Posterior cingulate gyrus (tissue), 11 donors: ENCODE results near the gene RAMP3.

Source experiments
- DNase-seq, 10 donors: peaks; one replicate each; pipeline versions ENCODE4 v3.0.0 to v3.0.0-alpha.2; 2020 to 2021; ENCODE audit warnings: mixed read lengths in 3 of 10
- intact Hi-C: fragments of 100-400 bp; cut with DNase I; formaldehyde crosslinking; loops from one replicate; pipeline ENCODE4 v1.15.1; 2023

Gene RAMP3

GRCh38 chr7:45129906-45130305 is 27.7 kb upstream of the RAMP3 start:
- peak in 1 of 10 donors; percentile 43 for DNase-seq
- intact Hi-C loops, result loop anchor here (5.0 to 10.0 kb wide), 2 partner anchors 45 to 208 kb away; partner anchors contain the start of gene NACAD

DNA sequence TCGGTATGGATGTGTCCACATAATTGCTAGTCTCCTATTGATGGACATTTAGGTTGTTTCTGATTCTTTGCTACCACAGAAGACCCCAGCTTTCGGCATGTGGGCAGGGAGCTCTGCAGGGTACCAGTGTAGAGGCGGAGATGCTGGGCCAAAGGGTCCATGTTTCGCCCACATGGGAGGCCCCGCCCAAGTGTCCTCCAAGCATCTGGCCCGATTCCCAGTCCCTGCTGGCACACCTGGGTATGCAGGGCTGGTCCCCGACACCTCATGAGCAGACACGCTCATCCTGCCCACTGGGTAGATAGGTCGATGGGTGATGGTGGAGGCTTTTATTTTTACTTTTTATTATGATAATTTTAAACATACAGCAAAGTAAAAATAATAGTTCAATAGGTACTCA is 26.7 kb upstream of the RAMP3 start:
- intact Hi-C loops, result loop anchor here (5.0 to 10.0 kb wide), 2 partner anchors 46 to 209 kb away; partner anchors contain the start of gene NACAD
- peak in 2 of 10 donors; percentile 51 to 66 for DNase-seq

GRCh38 chr7:45131891-45132290 is 25.7 kb upstream of the RAMP3 start:
- intact Hi-C loops, result loop anchor here (5.0 to 10.0 kb wide), 2 partner anchors 47 to 210 kb away; partner anchors contain the start of gene NACAD

DNA sequence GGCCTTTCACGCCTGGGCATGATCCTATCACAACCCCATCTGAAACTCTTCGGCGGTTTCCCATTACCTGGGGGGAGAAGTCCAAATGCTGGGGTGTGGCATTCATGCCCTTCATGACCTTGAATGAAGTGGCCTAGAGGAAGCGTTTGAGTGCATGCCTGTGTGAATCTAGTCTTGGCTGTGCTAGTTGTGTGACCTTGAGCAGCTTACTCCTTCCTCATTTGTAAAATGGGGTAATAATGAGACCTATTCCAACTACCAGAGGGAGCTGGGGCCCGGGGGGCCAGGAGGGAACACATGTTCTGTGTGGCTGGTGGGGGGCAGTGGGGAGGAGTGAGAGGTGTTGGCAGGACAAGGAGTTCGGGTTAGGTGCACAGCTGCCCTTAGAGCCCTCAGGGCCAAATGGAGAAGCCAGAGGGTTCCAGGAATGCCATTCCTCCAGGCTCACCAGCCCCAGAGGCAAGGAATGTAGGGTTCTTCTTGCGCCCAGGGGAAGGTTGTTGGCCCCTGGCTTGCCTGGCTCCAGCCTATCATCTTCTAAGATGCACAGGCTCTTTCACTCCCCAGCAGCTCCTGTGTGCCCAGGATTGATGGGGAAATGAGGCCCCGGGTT is 24.8 kb upstream of the RAMP3 start:
- peak in 2 of 10 donors; percentile 35 to 69 for DNase-seq
- intact Hi-C loops, result loop anchor here (5.0 to 10.0 kb wide), 2 partner anchors 48 to 211 kb away; partner anchors contain the start of gene NACAD

More at GRCh38 chr7:45131891-45132290, 25.7 kb upstream of the RAMP3 start:
- DNase-seq, result no peak

- intact Hi-C loops, result loop anchor here (5.0 to 10.0 kb wide), 2 partner anchors 49 to 211 kb away; partner anchors contain the start of gene NACAD
- DNase-seq, result peak in 1 of 10 donors; percentile 40
These were observed 24.2 kb upstream of the RAMP3 start for GRCh38 chr7:45133352-45133751.

- no peak for DNase-seq
- intact Hi-C loops, result loop anchor here (5.0 to 10.0 kb wide), 2 partner anchors 49 to 212 kb away; partner anchors contain the start of gene NACAD
These were observed 23.7 kb upstream of the RAMP3 start for GRCh38 chr7:45133877-45134276.

- DNase-seq, result peak in 7 of 10 donors; percentile 38 to 88 (median 64)
These were observed 21.2 kb upstream of the RAMP3 start for GRCh38 chr7:45136106-45137060.

GRCh38 chr7:45138433-45139267 is 18.9 kb upstream of the RAMP3 start:
- DNase-seq, result peak in 1 of 10 donors; percentile 51

More at GRCh38 chr7:45136106-45137060, 21.2 kb upstream of the RAMP3 start:
- intact Hi-C loops, result loop anchor here (5.0 to 10.0 kb wide), 3 partner anchors 52 to 549 kb away; partner anchors contain the start of gene NACAD

GRCh38 chr7:45140827-45141226 is 16.8 kb upstream of the RAMP3 start:
- intact Hi-C loops, result no loop called here
- DNase-seq, result no peak

More at GRCh38 chr7:45138433-45139267, 18.9 kb upstream of the RAMP3 start:
- intact Hi-C loops, result loop anchor here (5.0 to 10.0 kb wide), 3 partner anchors 54 to 551 kb away; partner anchors contain the start of gene NACAD

DNA sequence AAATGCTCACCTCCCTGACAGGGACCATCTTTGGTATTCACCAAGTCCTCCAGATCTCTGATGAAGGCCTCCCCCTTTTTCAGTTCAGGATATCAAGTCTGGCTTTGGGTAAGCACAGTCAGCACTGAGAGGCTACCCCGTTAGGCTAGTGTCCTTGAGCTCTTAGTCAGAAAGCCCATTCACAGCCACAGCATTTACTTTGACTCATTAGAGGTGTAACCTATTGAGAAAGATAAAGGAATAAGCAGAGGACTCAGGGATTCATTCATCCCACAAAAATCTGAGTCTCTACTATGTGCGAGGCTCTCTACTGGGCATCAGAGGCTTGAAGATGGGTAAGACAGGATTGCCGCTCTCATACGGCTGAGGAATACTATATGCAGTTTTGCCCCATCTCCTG is 14.0 kb upstream of the RAMP3 start:
- DNase-seq, result peak in 1 of 10 donors; percentile 2
- intact Hi-C loops, result no loop called here

DNA sequence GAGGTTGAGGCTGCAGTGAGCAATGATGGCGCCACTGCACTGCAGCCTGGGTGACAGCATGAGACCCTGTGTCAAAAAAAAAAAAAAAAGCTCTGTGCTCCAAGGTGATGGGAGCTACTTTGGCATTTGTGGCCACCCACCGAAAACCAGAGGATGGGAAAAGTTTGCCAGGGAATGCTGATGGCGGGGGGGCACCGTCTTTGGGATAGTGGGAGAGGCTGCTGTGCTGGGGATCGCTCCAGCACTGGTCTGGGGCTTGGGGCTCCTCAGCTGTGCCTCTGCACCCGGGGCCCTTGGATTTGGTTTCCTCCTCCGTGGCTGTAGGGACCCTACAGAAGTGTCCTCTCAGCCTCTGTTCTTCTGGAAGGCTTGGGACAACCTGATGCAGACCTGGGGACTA is 11.7 kb upstream of the RAMP3 start:
- DNase-seq, result peak in 1 of 10 donors; percentile 51
- intact Hi-C loops, result no loop called here

- intact Hi-C loops, result no loop called here
- peak in 1 of 10 donors; percentile 52 for DNase-seq
These were observed 10.8 kb upstream of the RAMP3 start for GRCh38 chr7:45146531-45147379.

GRCh38 chr7:45147858-45148652 is 9.5 kb upstream of the RAMP3 start:
- peak in 2 of 10 donors; percentile 50 to 78 for DNase-seq
- intact Hi-C loops, result no loop called here

- intact Hi-C loops, result no loop called here
- DNase-seq, result no peak
These were observed 9.0 kb upstream of the RAMP3 start for GRCh38 chr7:45148653-45148973.

DNA sequence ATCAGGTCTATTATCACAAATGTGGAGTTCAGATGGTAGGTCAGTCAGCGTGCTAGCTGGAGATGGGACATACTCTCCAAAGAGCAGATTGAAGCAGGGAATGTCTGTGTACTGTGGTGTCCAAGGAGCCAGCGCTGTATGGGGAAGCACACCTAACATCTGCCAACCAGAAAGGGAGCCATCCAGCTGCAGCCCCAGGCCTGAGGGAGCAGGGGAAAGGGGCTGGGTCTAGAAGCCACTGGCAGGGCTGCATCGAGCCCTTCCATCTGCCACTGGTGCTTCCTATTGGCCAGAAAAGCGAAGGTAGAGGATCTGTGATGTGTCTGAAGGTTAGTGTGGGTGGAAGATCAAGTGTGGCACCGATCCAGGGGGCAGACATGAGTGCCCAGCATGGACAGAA is 8.0 kb upstream of the RAMP3 start:
- DNase-seq, result peak in 2 of 10 donors; percentile 10 to 43
- intact Hi-C loops, result loop anchor here (10.0 kb wide), 1 partner anchor 705 kb away; no protein-coding TSS in a partner anchor

DNA sequence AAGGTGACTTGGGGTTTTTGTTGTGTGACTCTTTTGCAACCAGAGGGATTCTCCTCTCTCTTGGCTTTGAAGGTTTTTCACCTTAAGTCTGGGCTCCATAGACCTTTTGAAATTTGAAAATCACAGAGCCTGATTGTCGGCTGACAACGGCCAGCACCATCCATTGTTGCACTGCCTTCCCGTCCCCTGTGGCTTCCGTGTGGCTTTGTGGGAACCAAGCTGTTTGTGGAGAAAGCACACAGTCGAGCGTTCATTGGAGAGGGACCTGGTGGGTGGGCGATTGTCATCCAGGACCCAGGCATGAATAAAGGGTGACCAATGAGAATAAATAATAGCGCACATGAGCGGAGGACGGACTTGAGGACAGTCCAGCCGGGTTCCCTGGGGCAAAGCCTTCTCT is 7.4 kb upstream of the RAMP3 start:
- peak in 1 of 10 donors; percentile 27 for DNase-seq
- intact Hi-C loops, result loop anchor here (10.0 kb wide), 1 partner anchor 705 kb away; no protein-coding TSS in a partner anchor

GRCh38 chr7:45151131-45151684 is 6.4 kb upstream of the RAMP3 start:
- intact Hi-C loops, result loop anchor here (10.0 kb wide), 1 partner anchor 704 kb away; no protein-coding TSS in a partner anchor
- peak in 1 of 10 donors; percentile 8 for DNase-seq
